GM12892 (cell line): Measurements from ENCODE around the gene RNF128.
"Not testable (repeated sequence)": the region's sequence is repeated elsewhere in the genome, so short reads cannot be mapped to it uniquely, and the experiment has no call there.

Experiments used
- DNase-seq: peaks from one replicate; pipeline ENCODE4 v3.0.0; 2011; ENCODE audit not compliant: insufficient read length
- FAIRE-seq: peaks from 2 replicates; lab custom pipeline; 2011; peaks lifted over from hg19 to GRCh38; lab: Jason Lieb, UNC
- POLR2A ChIP-seq: IDR thresholded peaks from 2 replicates; pipeline ENCODE4 v1.6.1; 2011; ENCODE audit warnings: low read depth, low read length, control low read depth
- POLR2AphosphoS5 ChIP-seq: IDR thresholded peaks from 2 replicates; pipeline ENCODE4 v1.6.1; 2011; ENCODE audit warnings: low read depth, low read length, control low read depth
- TAF1 ChIP-seq: IDR thresholded peaks from 2 replicates; pipeline ENCODE4 v1.6.1; 2011; ENCODE audit warnings: low read depth, mild to moderate bottlenecking, control low read depth, low read length, borderline replicate concordance

The RNF128 gene

DNA sequence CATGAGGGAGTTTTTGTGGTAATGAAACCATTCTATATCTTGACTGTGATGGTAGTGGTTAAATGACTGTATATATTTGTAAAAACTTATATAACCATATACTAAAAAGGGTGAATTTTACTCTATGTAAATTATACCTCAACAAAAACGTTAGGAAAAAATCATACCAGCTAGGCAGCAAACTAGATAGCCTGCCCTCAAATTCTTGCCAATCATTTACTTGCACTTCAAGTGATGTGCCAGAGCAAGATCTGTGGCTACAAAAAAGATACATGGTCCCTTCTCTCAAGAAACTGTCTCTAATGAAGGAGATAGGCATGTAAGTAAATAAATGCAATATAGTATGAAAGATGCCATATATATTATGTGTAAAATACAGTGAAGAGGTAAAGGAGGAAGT lies 10.0 kb upstream of the RNF128 start:
- TF ChIP-seq POLR2AphosphoS5 (no peak), TAF1 (no peak), POLR2A (no peak)
- FAIRE-seq (no peak), DNase-seq (no peak)

DNA sequence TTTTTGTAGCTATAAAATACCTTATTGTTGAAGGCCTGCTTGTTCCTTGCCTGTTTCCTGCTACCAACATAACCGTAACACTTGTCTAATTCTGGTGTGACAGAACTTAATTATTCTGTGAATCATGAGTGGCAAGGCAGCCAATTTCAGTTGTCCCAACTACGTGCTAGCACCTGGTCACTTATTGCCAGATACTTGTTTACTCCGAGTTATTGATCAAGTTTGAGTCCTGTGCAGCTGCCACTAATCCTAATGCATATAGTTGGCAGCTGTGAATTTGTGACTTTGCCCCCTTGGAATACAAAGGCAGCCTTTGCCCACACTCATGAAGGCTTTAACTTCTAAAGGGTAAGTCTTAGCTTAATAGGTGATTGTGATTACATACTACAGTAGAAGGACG lies 7.8 kb upstream of the RNF128 start:
- FAIRE-seq (no peak), DNase-seq (no peak)
- TF ChIP-seq TAF1 (no peak), POLR2AphosphoS5 (no peak), POLR2A (no peak)

DNA sequence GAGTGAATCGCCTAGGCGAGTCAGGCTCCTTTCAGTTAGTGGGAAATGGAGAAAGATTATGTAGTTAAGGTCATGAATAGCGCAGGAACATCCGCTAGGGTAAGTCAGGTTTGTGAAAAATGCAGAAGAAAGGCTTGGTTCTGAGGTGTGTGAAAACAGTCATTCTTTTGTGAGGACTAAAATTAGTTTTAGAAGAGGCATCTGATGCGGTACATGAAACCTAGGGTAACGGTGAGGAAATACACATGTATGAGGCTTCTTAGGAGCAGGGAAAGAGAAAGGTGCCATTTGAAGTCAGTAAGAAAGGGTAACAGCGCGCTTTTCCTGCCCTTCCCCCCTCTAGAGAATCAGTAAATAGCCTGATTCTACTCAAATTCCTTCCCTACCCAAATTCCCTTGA lies 570 bp upstream of the RNF128 start:
- TF ChIP-seq POLR2AphosphoS5 (no peak), POLR2A (no peak), TAF1 (no peak)
- no peak for DNase-seq
- FAIRE-seq, result no peak

DNA sequence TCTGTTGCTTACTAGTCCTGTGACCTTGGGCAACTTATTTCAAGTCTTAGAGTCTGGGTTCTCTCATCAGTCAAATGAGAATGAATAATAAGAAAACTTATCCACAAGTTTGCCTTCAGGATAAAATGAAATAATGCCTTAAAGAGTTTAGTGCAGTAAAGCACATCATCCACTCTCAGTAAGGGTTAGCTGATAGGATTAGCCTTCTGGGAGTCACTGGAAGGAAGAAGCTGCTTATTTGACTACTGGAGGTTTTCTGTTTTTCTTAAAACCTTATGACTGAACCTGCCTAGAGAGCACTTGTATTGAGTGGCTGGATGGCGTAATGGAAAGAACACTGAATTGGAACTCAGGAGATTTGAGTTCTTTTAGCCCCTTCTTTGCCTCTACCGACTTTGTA lies 1.8 kb downstream of the RNF128 start:
- DNase-seq (no peak), FAIRE-seq (no peak)

GRCh38 chrX:106730401-106730800 lies 3.9 kb downstream of the RNF128 start:
- DNase-seq (no peak), FAIRE-seq (no peak)
- TF ChIP-seq POLR2A, result no peak
- TF ChIP-seq TAF1, result no peak
- no peak for TF ChIP-seq POLR2AphosphoS5

More for the DNA sequence above, 1.8 kb downstream of the RNF128 start:
- no peak for TF ChIP-seq POLR2A
- TF ChIP-seq TAF1, result no peak
- no peak for TF ChIP-seq POLR2AphosphoS5

DNA sequence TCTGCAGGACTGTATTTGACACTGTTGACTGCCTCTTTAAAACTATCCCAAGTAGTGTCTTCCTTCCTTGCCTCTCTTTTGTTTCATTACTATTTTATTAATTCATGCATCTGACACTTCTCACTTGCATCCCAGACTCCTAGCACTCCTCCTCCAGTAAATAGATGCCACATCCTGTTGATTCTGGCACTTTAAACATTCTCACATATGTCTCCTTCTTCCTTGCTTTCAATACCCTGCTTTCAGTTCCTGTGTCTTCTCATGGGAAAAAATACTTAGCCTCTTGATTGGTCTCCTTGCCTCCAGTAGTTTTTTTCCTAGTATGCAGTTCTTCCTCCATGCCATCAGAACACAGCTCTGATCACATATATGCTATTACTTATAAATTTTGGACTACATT lies 5.1 kb downstream of the RNF128 start:
- DNase-seq (no peak), FAIRE-seq (no peak)
- TF ChIP-seq TAF1, result no peak
- TF ChIP-seq POLR2A, result no peak
- no peak for TF ChIP-seq POLR2AphosphoS5

GRCh38 chrX:106734827-106735226 lies 8.3 kb downstream of the RNF128 start:
- DNase-seq (no peak), FAIRE-seq (no peak)
- no peak for TF ChIP-seq POLR2A
- TF ChIP-seq TAF1, result no peak
- TF ChIP-seq POLR2AphosphoS5, result no peak

DNA sequence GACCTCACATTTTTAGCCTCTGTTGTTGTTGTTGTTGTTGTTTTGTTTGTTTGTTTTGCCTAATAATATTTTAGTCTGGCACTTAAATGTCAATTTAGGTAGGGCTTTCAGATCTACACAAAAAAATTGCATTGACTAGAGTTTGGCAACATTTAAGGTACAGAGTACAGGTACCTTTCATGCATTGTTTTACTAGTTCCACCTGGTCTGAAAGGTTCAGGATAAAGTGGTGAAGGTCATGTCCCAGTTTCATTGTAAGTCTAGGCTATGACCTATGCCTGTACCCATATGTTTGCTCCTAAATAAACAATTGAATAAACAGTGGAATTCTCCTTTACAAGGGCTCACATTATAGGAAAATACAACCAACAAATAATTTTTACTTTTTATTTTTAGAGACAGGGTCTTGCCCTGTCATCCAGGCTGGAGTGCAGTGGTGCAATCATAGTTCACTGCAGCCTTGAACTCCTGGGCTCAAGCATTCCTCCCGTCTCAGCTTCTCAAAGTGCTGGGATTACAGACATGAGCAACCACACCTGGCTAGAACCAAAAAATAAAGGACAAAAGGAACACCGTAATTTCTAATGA lies 13.8 kb downstream of the RNF128 start:
- TF ChIP-seq POLR2AphosphoS5 (no peak), TAF1 (no peak), POLR2A (no peak)
- FAIRE-seq, result no peak

DNA sequence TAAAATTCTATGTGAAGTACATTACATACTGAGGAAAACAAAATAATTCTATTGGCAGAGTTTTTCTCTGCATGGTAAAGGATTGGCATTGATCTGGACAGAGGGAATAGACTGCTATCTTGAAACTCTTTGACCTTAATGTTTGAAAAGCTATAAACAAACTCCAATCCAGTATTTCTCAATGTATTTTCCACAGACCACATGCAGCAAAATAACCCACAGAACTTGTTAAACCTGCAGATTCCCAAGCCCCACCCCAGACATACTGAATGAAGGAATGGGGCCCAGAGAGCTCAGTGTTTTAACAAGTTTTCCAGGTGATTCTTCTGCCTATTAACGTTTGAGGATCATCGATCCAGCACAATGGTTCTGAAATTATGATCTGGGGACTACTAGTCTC lies 15.7 kb downstream of the RNF128 start:
- no peak for TF ChIP-seq POLR2AphosphoS5
- no peak for TF ChIP-seq POLR2A
- no peak for TF ChIP-seq TAF1
- DNase-seq, result no peak
- FAIRE-seq, result no peak

More for the DNA sequence above, 13.8 kb downstream of the RNF128 start:
- no peak for DNase-seq

- FAIRE-seq, result no peak
- TF ChIP-seq POLR2AphosphoS5 (no peak), TAF1 (no peak), POLR2A (no peak)
- no peak for DNase-seq
These were observed 16.3 kb downstream of the RNF128 start for GRCh38 chrX:106742805-106743204.

DNA sequence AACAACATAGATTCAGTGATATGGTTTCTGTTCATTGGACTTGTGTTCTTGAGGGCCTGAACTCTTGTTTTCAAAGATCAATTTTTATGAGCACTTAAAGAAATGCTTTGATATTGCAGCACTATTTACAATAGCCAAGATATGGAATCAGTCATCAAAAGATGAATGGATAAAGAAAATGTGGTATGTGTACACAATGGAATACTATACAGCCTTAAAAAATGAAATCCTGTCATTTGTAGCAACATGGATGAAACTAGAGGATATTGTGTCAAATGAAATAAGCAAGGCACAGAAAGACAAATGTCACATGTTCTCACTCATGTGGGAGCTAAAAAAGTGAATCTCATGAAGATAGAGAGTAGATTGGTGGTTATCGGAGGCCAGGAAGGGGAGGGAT lies 21.9 kb downstream of the RNF128 start:
- no peak for TF ChIP-seq POLR2A
- no peak for TF ChIP-seq POLR2AphosphoS5
- TF ChIP-seq TAF1, result no peak
- no peak for DNase-seq
- FAIRE-seq, result no peak

DNA sequence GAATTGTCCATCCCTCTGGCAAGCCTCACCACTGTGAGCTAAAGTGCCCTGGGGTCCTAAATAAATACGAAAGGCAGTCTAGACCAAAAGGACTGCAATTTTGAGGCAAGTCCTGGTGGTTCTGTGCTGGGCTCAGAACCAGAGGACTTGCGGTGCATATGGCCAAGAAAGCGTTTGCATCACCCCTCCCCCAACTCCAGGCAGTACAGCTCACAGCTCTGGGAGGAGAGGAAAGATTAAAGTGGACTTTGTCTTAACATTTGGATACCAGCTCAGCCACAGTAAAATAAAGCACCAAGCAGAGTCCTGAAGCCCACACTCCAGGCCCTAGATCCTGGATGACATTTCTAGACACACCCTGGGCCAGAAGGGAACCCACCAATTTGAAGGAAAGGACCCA lies 24.9 kb downstream of the RNF128 start:
- FAIRE-seq, result no peak

DNA sequence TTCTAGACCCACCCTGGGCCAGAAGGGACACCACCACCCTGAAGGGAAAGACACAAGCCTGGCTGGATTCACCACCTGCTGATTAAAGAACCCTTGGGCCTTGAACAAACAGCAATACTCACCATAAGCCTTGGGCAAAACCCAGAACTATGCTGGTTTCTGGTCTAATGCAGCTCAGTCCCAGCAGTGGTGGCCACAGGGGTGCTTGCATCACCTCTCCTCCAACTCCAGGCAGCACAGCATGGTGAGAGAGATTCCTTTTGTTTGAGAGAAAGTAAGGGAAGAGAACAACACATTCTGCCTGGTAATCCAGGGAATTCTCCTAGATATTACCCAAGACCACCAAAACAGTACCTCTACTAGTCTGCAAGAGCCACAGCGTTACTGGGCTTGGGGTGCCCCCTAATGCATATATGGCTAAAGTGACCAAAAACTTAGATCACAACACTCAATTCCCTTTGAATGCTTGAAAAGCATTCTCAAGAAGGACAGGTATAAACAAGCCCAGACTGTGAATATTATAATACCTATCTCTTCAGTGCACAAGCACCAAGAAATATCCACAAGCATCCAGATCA lies 25.7 kb downstream of the RNF128 start:
- TF ChIP-seq POLR2A (no peak), TAF1 (no peak), POLR2AphosphoS5 (no peak)
- FAIRE-seq (no peak), DNase-seq (no peak)

More for the DNA sequence above, 24.9 kb downstream of the RNF128 start:
- TF ChIP-seq POLR2A (no peak), POLR2AphosphoS5 (no peak), TAF1 (no peak)
- no peak for DNase-seq

DNA sequence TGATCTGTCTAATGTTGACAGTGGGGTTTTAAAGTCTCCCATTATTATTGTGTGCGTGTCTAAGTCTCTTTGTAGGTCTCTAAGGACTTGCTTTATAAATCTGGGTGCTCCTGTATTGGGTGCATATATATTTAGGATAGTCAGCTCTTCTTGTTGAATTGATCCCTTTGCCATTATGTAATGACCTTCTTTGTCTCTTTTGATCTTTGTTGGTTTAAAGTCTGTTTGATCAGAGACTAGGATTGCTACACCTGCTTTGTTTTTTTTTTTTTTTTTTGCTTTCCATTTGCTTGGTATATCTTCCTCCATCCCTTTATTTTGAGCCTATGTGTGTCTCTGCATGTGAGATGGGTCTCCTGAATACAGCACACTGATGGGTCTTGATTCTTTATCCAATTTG lies 42.8 kb downstream of the RNF128 start:
- not testable (repeated sequence) for DNase-seq, FAIRE-seq
